Ishikawa (cell line): ENCODE data around the gene RABGEF1.

Experiments
- CEBPB ChIP-seq: IDR thresholded peaks from 2 replicates; pipeline ENCODE4 v1.6.1; 2012
- EP300 ChIP-seq: IDR thresholded peaks from 2 replicates; pipeline ENCODE4 v1.6.1; 2012; ENCODE audit warnings: borderline replicate concordance
- FOXM1 ChIP-seq: IDR thresholded peaks from 2 replicates; pipeline ENCODE4 v1.6.1; 2012; ENCODE audit warnings: low read depth, borderline replicate concordance
- MAX ChIP-seq: IDR thresholded peaks from 2 replicates; pipeline ENCODE4 v1.6.1; 2012
- RAD21 ChIP-seq: IDR thresholded peaks from 2 replicates; pipeline ENCODE4 v1.6.1; 2012; ENCODE audit warnings: low read depth
- TAF1 ChIP-seq: IDR thresholded peaks from 2 replicates; pipeline ENCODE4 v1.6.1; 2012; ENCODE audit warnings: low read depth, mild to moderate bottlenecking
- TCF12 ChIP-seq: IDR thresholded peaks from 2 replicates; pipeline ENCODE4 v1.6.1; 2012; ENCODE audit warnings: low read depth
- USF1 ChIP-seq: IDR thresholded peaks from 2 replicates; pipeline ENCODE4 v1.6.1; 2012
- YY1 ChIP-seq: IDR thresholded peaks from 2 replicates; pipeline ENCODE4 v1.6.1; 2012; ENCODE audit warnings: low read depth
- ZBTB7A ChIP-seq: IDR thresholded peaks from 2 replicates; pipeline ENCODE4 v1.6.1; 2012; ENCODE audit warnings: low read depth
- TF ChIP-seq, protein P1 (sequence below): IDR thresholded peaks from 2 replicates; pipeline ENCODE4 v1.6.1; 2012; ENCODE audit warnings: low read depth, mild to moderate bottlenecking

- TF ChIP-seq, protein P1, sequence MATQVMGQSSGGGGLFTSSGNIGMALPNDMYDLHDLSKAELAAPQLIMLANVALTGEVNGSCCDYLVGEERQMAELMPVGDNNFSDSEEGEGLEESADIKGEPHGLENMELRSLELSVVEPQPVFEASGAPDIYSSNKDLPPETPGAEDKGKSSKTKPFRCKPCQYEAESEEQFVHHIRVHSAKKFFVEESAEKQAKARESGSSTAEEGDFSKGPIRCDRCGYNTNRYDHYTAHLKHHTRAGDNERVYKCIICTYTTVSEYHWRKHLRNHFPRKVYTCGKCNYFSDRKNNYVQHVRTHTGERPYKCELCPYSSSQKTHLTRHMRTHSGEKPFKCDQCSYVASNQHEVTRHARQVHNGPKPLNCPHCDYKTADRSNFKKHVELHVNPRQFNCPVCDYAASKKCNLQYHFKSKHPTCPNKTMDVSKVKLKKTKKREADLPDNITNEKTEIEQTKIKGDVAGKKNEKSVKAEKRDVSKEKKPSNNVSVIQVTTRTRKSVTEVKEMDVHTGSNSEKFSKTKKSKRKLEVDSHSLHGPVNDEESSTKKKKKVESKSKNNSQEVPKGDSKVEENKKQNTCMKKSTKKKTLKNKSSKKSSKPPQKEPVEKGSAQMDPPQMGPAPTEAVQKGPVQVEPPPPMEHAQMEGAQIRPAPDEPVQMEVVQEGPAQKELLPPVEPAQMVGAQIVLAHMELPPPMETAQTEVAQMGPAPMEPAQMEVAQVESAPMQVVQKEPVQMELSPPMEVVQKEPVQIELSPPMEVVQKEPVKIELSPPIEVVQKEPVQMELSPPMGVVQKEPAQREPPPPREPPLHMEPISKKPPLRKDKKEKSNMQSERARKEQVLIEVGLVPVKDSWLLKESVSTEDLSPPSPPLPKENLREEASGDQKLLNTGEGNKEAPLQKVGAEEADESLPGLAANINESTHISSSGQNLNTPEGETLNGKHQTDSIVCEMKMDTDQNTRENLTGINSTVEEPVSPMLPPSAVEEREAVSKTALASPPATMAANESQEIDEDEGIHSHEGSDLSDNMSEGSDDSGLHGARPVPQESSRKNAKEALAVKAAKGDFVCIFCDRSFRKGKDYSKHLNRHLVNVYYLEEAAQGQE, result no peak
- TF ChIP-seq MAX (no peak), YY1 (no peak), FOXM1 (no peak), TAF1 (no peak), USF1 (no peak), EP300 (no peak), CEBPB (no peak), TCF12 (no peak), RAD21 (no peak), ZBTB7A (no peak)
Observed at GRCh38 chr7:66748791-66749190, 8.3 kb downstream of the RABGEF1 start.
